Ammon's horn (tissue), 1 donor: ENCODE measurements around the gene SLC6A6.
A peak's percentile ranks its signal among the peaks of the same experiment; 100 is the strongest.

ENCODE experiments used
- DNase-seq: peaks from one replicate; pipeline ENCODE4 v3.0.0-alpha.2; 2016; ENCODE audit warnings: low spot score

Gene SLC6A6

DNA sequence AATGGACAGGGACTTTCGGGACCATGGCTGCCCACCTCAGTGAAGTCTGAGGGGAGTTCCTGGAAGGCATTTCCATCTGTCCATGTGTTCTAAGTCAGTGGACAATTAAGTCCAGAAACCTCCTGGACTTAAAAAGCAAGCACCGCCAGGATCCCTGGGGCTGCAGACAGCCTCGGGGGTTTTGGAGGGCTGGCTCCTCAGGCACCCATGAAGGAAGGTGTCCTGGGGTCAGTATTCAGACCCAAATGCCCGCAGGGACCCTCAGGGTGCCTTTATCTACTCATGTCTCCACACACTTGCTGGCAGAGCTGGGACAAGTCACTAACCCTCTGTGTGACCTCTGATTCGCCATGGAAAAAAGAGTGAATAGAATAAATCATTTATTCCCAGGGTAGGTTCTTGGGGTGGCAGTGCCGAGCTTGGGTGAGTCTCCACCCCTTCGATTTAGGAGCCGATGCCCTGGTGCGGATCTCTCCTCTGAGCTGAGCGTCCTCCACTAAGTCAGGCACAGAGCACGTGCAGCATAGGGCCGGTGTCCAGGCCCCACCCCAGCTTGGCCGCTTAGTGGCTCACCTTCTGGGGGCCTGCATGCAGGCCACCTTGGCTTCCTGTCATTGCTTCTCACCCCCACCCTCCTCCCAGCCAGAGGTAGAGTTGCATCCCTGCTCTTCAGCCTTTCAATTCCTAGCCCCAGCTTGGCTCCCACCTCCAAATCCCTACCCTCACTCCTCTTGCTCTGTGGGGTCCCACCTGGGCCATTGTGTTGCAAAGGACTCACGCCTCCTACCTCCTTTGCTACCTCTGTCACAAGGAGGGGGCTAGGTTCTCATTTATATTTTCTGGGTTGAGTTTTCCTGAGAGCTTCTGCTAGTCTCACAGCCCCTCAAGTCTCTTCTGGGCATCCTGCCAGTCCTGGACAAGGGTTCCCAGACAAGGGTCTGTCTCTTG is 19.9 kb downstream of the SLC6A6 start:
- DNase-seq, result no peak

DNA sequence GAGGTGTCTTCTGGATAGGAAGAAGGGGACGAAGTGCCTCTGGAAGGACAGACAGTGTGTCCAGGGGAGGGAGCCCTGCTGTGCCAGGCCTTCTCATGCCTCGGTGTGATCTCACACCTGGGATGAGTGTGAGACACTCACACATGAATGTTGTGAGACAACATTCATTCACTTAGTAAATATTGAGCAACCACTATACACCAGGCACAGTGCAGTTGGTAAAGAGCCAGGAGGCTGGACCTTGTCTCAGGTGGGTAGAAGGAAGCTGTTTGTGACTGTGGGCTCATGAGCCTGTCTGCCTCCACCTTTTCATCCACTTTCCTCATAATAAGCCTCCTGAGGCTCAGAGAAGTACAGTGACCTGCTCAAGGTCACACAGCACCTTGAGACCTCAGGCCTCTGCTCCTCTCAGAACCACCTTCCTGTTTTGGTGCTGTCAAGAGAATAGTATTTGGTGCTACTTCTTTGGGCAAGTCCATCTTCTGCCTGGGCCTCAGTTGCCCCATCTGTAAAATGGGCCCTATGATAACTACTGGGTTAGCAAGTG is 20.9 kb downstream of the SLC6A6 start:
- DNase-seq, result no peak

DNA sequence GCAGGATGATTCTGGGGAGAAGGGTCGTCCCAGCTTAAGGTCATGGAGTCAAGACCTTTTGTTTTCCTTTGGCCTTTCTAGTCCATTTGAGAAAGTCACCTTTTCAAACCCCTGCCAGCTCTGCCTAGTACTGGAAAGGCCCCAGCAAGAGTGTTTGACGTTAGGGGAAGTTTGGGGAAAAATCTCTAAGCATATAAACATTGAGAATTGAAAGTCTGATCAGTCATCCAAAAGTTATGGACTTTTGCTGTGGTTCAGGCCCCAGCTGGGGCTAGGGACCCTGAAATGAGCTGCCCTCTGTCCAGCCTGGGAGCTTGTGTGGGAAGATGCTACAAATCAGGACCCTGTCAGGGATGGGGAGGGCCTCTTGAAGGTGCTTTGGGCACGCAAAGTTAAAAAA is 21.6 kb downstream of the SLC6A6 start:
- DNase-seq, result no peak

DNA sequence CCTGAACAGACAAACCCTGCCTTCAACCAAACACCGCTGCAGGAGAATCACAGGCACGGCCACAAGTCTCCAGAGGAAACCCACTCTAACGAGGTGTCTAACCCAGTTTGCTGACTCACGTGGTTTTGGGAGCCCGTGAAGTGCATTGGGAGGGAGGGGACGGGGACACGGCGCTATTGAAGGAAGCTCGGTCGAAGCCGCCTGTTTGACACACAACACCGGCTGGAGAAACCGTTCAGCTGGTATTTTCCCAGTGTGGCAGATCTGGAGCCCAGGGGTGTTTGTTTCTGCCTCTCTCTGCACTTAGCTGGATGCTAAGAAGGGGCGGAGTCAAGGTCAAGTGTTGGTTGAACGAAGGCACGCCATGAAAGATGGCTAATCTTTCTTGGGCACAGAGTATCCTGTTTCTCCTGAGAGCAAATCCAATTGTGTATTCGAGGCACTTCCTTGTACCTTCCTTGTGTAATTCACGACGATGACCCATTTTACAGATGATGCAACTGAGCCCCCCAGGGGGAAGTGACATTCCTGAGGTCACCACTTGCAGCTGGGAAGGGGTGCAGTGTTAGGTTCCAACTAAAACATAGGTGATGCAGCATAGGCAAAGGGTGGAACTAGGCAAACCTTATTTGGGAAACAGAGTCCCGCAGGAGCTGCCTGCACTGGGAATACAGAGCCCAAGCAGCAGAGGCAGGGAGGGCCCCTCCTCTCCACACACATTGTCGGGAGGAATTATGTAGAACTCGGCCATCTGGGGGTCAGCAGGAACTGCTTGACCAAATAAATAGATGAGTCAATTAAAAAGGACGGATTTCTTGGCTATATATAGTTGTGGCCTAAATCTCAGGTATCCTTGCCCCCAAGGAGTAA is 22.5 kb downstream of the SLC6A6 start:
- no peak for DNase-seq

DNA sequence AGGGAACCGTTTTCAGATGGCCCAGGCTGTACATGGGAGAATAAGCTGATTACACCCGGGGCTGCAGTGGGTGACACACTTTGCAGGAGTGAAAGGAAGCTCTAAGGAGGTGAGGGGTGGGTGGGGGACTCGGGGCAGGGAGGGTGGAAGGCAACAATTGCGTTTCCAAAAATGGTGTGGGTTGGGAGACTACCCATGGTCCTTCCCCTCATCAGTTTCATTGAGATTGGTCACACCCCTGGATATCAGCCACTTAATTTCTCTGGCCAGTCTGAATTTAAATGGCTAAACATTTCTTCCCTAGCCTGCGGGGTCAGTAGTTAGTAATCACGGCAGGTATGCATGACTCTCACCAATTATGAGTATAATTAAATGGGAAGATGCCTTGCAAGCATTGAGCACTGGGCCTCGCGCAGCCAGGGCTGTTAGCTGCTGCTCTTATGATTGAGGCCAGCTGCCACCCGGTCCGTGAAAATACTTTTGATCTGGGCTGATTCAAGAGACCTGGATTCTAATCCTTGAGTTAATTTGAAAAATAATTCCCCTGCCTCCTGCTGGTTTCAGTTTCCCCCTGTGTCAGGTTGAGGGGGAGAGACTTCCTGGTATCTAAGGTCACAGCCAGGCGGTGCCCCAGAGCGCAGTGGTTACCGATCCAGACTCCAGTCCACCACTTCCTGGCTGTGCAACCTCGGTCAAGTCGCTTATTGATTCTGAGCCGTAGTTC is 23.3 kb downstream of the SLC6A6 start:
- DNase-seq, result peak; percentile 57

DNA sequence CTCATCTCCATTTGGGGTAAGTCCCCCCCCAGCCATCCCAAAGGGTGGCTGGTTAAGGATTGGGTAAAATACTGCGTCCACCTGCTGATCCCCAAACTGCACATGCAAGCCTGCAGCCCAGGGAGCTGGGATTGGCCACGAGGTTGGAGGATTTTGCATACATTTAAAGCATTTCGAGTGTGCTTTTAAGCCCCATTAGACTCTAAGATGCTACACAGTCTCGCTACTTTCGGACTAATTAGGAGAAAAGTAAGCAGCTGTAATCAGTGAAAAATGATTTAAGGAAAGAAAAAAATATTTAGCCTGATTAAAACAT is 23.9 kb downstream of the SLC6A6 start:
- DNase-seq, result no peak

DNA sequence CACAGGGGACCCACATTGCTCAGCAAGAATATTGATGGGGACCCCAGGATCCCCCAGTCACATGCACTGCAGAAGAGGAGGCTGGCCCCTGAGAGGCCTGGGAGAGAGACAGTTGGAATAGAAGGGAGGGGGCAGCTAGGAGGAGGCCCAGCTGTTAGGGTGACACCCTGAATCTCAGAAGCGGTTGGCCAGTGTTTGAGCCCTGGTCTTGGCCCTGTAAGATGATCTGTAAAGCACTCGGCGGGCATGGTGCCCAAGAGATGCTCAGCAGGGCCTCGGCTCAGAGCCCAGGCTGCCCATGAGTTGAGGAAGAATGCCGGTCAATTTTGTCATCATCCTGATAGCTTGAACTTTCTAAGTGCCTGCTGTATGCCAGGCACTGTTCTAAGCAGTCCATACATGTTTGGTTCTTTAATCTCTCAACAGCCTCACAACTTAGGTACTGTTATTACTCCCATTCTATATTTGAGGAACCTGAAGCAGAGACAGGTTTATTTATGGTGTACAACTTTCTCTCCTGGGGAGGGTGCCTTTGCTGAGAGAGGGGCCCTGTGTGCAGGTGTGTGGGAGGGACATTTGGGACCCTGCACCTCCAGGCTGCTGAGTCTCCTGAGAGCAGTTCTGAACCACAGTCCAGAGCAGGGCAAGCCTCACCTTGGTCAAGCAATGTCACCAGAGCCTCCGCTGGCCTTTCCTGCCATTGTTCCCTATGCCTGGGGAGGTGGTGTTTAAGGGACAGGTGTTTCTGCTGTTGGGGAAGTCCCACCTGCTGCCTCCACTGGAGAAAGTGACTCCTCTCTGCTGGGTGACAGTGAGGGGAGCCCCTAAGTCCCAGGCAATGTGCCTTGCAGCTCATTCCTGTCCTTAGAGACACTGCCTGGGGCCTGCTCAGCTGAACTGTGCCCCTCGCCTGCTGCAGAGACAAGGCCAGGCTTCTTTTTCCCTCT is 26.0 kb downstream of the SLC6A6 start:
- no peak for DNase-seq

DNA sequence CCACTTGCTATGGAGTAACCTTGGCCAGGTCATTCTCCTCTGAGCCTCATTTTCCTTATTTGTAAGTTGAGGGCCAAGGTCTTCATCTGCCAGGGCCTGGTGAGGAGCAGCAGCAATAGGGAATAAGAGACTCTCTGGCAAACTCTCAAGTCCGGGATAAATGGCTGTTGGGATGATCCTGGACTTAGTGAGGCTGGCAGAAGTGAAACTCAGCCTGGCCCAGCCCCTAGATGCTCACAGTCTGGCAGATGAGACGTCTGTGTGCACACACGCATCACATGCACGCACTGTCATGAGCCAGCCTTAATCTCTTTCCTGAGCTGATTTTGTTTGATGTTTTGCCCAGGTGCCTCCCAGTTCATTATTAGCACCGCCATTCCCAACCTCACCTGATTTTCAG is 26.8 kb downstream of the SLC6A6 start:
- DNase-seq, result peak; percentile 72

DNA sequence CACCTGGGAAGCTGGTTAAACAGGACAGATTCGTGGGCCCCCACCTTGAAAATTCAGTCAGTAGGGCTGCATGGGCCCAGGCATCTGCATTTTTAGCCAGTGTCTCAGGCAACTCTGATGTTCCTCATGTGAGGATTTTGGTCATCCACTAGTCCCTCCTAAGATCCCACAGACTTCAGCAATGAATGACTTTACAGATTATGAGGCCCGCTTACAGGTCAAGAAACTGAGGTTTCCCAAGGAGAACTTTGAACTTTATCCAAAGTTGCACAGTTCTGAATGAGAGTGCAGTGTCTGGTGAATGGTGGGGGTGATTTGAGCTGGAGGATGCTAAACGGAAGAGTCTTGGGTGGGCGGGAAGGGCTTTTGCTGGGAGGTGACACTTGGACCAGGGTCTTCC is 27.2 kb downstream of the SLC6A6 start:
- no peak for DNase-seq

DNA sequence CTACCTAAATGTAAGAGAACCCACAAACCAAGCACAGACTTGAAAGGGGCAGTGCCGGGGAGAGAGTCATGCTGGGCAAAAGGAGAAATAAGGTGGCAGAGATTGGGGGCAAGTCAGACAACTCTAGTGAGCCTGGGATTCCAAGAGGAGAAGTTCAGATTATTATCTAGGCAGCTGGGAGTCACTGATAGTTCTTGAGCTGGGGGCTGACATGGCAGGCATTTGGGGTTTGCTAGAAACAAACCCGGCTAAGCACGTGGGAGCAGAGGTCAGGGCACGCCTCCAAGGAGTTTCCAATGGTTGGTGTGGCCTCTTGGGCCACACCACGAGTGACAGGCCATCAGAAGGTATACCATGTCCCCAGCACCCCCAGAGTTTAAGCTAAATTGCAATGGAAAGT is 27.6 kb downstream of the SLC6A6 start:
- DNase-seq, result no peak

DNA sequence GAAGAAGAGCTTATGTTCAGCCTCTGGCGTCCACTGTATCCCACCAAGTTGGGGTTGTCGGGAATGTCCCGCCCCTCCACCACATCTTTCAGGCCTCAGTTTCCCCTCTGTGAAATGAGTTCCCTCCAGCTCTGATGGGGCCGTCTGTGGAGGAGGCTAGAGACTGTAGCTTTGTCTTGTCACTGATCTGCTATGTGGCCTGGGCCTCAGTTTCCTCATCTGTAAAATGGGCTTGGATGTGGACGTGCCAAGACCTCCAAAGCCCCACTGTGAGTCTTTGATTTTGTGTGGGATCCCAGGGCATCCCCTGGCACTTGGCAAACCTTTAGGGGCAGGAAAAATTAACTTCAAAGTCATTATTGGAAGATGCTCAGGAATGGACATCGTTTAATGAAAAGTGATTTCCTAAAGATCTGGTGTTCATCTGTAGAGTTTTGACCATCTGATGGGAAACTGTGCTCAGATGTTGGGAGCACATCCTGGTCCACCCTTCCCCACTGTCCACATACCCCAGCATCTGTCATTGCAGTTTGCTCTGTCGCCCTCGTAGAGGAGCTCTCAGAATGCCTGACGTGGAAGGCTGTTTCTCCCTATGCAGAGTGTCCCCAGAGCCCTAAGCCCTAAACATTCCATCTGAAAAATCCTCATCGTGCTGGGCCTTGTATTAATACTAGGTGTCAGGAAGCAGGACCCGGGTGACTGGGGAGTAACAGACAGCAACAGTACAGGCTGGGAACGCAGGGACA is 28.5 kb downstream of the SLC6A6 start:
- DNase-seq, result peak; percentile 74

DNA sequence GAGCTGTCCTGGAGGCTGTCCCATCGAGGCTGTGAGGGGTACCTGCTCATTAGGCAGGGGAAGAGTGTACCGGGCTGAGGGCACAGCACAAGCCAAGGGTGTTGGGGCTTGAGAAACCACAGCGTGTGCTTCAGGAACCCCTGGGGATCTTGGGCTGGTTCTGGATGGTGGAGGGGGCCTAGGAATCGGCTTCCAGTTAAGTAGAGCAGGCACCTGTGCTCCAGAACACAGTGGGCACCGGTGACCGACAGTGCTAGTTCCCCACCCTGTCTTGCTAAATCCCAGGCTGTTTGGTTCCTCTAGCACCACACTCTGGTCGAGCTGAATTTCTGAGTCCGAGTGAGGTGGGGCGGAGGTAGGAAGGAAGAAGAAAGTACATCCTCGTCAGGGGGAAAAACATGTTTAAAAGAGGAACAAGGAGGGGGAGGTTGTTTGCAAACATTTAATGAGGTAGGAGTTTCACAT is 29.1 kb downstream of the SLC6A6 start:
- DNase-seq, result no peak

DNA sequence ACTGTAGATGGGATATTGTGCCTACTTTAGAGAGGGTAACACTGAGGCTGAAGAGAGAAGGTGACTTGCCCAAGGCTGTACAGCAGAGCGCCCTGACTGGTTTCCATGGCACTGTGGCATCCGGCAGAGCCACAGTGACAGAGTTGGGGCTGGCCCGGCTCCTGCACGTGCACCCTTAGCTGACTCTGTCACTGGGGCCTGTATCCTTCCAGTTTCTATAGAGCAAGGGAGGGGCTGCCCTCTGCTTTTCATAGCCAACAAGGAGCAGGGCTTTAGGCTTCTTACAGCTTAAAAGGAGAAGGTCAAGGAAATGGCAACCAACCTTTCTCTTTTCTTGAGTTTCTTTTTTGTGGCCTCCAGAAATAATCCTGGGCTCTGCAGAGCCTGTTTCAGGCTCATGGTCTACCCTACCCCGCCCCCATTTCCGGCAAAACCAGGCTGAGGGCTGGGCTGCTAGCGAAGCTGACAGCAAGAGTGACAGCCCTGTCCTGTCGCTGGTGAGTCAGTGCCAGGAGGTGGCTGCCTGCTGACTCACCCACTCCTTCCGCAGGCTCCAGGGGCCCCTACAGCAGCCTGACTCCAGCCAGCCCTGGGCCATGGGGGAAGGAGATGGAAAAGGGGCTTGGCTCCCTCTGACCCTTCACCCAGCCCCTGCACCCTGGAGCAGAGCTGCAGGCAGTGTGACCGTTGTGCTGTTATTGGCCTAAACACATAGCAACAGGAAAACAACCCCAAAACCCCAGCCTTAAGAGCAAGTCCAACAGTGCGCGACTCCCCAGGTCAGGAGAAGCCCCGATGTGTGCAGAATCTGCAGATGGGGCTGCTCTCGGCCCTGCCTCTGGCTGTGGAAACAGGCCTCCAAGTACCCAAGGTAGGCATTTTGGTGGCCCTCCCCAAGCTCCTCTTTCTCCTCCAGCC is 29.8 kb downstream of the SLC6A6 start:
- peak; percentile 92 for DNase-seq

DNA sequence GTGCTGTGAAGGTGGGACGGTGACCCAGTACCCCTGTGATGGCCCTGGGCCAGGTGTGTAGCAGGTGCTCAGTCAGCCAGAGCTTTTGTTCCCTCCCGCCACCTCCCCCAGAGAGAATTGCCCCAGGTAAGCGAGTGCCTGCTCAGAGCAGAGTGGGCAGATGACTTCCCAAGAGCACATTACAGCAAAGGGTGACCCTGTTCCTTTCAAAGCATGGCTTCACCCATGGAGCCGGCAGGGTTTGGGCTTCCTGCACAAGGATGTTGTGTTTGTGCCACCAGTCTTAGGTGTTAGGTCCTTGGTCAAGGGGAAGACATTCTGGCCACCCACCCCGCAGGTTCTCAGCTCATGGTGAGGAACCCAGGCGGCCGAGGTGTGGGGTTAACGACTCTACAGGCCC is 30.7 kb downstream of the SLC6A6 start:
- no peak for DNase-seq

DNA sequence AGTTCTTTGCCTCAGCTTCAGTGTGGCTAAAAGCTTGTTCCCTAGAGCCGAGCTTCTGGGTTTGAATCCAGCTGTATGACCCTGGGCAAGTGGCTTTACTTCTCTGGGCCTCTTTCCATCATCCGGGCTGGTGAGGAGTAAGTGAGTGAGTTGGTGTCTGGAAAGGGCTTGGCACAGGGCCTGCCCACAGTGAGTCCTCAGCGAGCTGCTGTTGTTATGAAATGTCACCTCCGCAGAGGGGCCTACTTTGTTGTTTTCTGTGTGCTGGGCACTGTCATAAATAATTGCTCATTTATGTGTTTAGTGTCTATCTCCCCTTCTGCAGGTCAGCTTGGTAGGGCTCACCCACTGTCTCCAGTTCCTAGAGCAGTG is 31.7 kb downstream of the SLC6A6 start:
- no peak for DNase-seq

DNA sequence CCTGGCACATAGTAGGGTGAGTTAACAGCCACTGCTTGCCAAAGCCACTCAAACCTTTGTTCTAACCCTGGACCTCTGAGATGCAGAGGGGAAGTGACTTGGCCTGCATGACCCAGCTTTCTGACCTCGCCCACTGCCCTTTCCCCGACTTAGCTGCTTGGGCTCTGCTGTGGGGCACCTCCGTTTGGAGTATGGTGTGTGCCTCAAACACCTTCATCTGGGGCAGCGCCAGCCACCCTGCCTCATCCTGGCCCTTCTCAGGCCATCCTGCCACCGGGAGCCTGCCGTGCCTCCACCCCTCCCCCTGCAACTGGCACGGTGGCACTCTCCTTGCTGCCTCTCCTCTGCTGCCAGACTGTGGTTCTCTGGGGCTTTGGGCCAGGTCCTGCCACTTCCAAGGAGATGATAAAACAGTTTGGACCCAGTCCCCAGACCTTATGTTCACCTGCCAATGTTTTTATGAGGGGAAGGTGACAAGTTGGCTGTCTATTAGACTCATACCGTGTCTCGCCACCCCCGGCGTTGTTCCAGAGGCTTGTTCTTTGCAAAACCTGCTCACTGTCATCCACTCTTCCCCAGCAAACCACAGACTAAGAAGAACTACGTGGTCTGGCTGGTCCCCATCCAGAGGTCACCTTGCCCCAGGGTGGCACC is 32.2 kb downstream of the SLC6A6 start:
- DNase-seq, result no peak

DNA sequence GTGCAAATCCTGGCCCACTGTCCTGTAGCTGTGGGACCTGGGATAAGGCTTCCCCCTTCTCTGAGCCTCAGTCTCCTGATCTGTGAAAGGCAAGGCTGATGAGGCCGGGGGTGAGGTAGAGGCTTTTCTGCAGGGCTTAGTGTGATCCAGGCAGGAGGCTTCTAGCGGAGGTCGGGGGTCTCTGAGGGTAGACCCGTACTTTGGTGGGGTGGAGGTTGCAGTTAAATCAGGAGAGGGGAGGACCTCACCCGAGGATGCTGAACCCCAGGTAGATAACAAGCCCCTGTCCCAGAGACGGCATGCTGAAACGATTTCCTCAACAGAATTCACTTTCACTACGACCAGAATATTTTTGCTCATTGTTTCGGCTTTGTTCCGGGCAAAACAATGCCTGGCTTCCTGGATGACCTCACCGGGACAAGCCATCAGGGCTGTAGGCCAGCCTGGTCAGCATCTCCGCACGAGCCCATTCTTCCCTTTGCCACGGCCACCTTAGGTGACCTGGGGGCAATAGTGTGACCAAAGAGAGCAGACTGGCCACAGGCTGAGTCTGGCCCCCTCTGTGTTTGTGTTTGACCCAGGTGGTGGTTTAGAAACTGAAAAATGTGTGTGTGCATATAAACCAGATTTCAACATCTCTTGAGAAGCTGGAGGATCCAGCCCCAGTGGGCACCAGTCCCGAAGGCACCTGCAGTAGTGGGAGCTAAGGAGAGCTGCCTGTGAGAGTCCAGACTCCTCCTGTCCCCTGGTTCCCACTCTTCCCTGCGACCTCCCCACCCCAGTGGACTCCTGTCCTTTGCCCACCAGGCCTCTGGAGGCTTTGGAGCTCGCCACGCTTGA is 33.0 kb downstream of the SLC6A6 start:
- DNase-seq, result no peak

DNA sequence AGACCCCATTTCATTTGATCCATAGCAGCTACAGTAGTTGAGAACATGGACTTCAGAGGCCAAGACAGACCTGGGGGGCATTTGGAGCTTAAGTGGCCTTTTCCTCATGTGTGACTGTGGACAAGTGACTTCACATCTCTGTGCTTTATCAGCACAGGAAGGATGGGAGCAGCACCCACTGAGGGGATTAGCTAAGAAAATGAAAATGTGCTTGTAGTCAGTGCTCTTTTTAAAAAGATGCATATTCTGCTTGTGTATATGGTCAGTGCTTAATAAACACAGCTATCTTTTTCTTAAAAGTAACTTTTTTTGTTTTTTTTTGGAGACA is 34.5 kb downstream of the SLC6A6 start:
- no peak for DNase-seq
